Measurements from ENCODE around the gene C1orf159.

DNA sequence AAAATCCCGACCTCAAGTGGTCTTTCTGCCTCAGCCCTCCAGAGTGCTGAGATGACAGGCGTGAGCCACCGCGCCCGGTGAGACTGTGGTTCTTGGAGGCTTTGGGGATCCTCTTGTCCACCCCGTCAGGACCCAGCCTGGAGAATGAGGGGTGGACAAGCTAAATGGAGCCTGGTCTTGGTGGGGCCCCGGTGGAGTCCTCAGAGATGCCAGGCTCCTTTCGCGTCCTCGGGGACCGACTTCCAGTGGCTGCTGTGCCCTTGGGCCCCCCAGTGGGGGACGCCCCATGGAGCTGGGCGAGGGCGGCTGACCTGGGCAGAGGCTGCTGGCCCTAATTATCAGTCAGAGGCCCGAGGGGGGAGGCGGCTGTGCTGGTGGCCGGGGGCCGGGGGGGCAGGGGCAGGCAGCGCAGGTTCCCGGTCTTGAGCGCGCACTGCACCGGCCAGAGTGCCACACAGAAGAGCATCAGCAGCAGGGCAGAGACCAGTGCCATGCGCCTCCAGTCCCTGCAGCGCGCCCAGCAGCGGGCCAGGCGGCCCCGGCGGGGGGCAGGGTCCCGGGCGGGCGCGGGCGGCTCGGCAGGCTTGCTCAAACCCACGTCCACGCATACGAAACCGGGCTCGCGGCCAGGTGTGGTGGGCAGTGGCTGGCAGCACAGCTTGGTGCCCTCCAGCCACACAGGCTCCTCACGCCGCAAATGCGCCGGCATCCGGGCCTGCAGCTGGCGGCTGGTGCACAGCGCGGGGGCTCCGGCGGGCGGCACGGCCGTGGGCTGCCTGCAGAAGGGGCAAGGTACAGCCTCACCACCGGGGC is 44.2 kb downstream of the C1orf159 start:
- no peak for TF ChIP-seq CTCF (IDR thresholded peaks at IDR 0.05)
- TF ChIP-seq POLR2A (IDR thresholded peaks at IDR 0.05) = no peak
- TF ChIP-seq POLR2AphosphoS5 (IDR thresholded peaks at IDR 0.05) = no peak

All from sigmoid colon (tissue), 4 donors.